H9 (cell line): ENCODE data around the gene CCDC34. TPM values are rescaled to one million over a fixed set of nuclear protein-coding genes. Genes with fewer than 3 reads are reported as not detected.
A peak's percentile ranks its signal among the peaks of the same experiment; 100 is the strongest.

Source experiments
- DNase-seq: peaks from one replicate; pipeline ENCODE4 v3.0.0-alpha.2; 2017
- H2AFZ ChIP-seq: one replicate; pipeline ENCODE4 v1.6.1; 2013; ENCODE audit warnings: mild to moderate bottlenecking, low read length, control low read depth, moderate library complexity
- H2AK5ac ChIP-seq: 2 replicates; pipeline ENCODE4 v1.6.1; 2013; ENCODE audit warnings: low read length, control low read depth, mixed read lengths; ENCODE audit not compliant: insufficient read length
- H2BK120ac ChIP-seq: one replicate; pipeline ENCODE4 v1.6.1; 2013; ENCODE audit warnings: low read depth, mild to moderate bottlenecking, low read length, control low read depth, inconsistent platforms; ENCODE audit not compliant: poor library complexity, severe bottlenecking
- H2BK12ac ChIP-seq: 2 replicates; pipeline ENCODE4 v1.6.1; 2013; ENCODE audit warnings: low read length, control low read depth, mixed read lengths, low read depth; ENCODE audit not compliant: insufficient read length
- H2BK15ac ChIP-seq: 2 replicates; pipeline ENCODE4 v1.6.1; 2013; ENCODE audit warnings: low read depth, low read length, control low read depth
- H2BK20ac ChIP-seq: one replicate; pipeline ENCODE4 v1.6.1; 2013; ENCODE audit warnings: low read depth, mild to moderate bottlenecking, low read length, control low read depth, inconsistent platforms; ENCODE audit not compliant: poor library complexity, severe bottlenecking
- H2BK5ac ChIP-seq: 2 replicates; pipeline ENCODE4 v1.6.1; 2013; ENCODE audit warnings: low read length, control low read depth, mixed read lengths; ENCODE audit not compliant: insufficient read length
- H3K14ac ChIP-seq: 2 replicates; pipeline ENCODE4 v1.6.1; 2013; ENCODE audit warnings: low read length, control low read depth; ENCODE audit not compliant: insufficient read depth
- H3K18ac ChIP-seq: 2 replicates; pipeline ENCODE4 v1.6.1; 2013; ENCODE audit warnings: low read depth, mild to moderate bottlenecking, mixed read lengths, low read length, control low read depth; ENCODE audit not compliant: insufficient read length
- H3K23ac ChIP-seq: 2 replicates; pipeline ENCODE4 v1.6.1; 2013; ENCODE audit warnings: low read length, control low read depth, mixed read lengths, low read depth; ENCODE audit not compliant: insufficient read length
- H3K23me2 ChIP-seq: 2 replicates; pipeline ENCODE4 v1.6.1; 2013; ENCODE audit warnings: low read depth, mild to moderate bottlenecking, mixed read lengths, low read length, control low read depth; ENCODE audit not compliant: insufficient read length, poor library complexity, severe bottlenecking
- H3K27ac ChIP-seq: 2 replicates; pipeline ENCODE4 v1.5.1; 2013; ENCODE audit warnings: low read length, control low read depth, mixed read lengths, low read depth; ENCODE audit not compliant: insufficient read length
- H3K27me3 ChIP-seq: 2 replicates; pipeline ENCODE4 v1.6.1; 2013; ENCODE audit warnings: low read length, control low read depth, inconsistent platforms; ENCODE audit not compliant: insufficient read depth
- H3K4ac ChIP-seq: 2 replicates; pipeline ENCODE4 v1.6.1; 2013; ENCODE audit warnings: low read depth, mild to moderate bottlenecking, control low read depth, inconsistent platforms, low read length, moderate library complexity
- H3K4me1 ChIP-seq: 2 replicates; pipeline ENCODE4 v1.6.1; 2013; ENCODE audit warnings: low read length, control low read depth, inconsistent platforms; ENCODE audit not compliant: insufficient read depth
- H3K4me2 ChIP-seq: 2 replicates; pipeline ENCODE4 v1.6.1; 2013; ENCODE audit warnings: low read length, control low read depth, mixed read lengths; ENCODE audit not compliant: insufficient read length, insufficient read depth
- H3K56ac ChIP-seq: 2 replicates; pipeline ENCODE4 v1.6.1; 2013; ENCODE audit warnings: low read depth, mild to moderate bottlenecking, mixed read lengths, low read length, control low read depth; ENCODE audit not compliant: insufficient read length
- H3K79me1 ChIP-seq: 2 replicates; pipeline ENCODE4 v1.6.1; 2013; ENCODE audit warnings: low read depth, mild to moderate bottlenecking, moderate library complexity, low read length, control low read depth, inconsistent platforms; ENCODE audit not compliant: insufficient read depth, poor library complexity, severe bottlenecking
- H3K79me2 ChIP-seq: 2 replicates; pipeline ENCODE4 v1.6.1; 2013; ENCODE audit warnings: low read length, control low read depth, inconsistent platforms; ENCODE audit not compliant: insufficient read depth
- H3K9ac ChIP-seq: 2 replicates; pipeline ENCODE4 v1.6.1; 2013; ENCODE audit warnings: low read length, control low read depth, mixed read lengths; ENCODE audit not compliant: insufficient read length; ENCODE audit errors: extremely low read depth
- H3K9me3 ChIP-seq: one replicate; pipeline ENCODE4 v1.6.1; 2013; ENCODE audit warnings: low read depth, low read length, inconsistent platforms; ENCODE audit not compliant: control insufficient read depth
- H3T11ph ChIP-seq: one replicate; pipeline ENCODE4 v1.6.1; 2013; ENCODE audit warnings: mild to moderate bottlenecking, low read length, control low read depth, inconsistent platforms
- H4K20me1 ChIP-seq: one replicate; pipeline ENCODE4 v1.6.1; 2013; ENCODE audit not compliant: control insufficient read depth, insufficient read length, insufficient read depth
- H4K5ac ChIP-seq: 2 replicates; pipeline ENCODE4 v1.6.1; 2013; ENCODE audit warnings: low read depth, mild to moderate bottlenecking, mixed read lengths, low read length, control low read depth; ENCODE audit not compliant: insufficient read length
- H4K8ac ChIP-seq: replicated peaks from 2 replicates; pipeline ENCODE4 v1.6.1; 2013; ENCODE audit warnings: low read length, control low read depth, mixed read lengths, low read depth; ENCODE audit not compliant: insufficient read length
- H4K91ac ChIP-seq: 2 replicates; pipeline ENCODE4 v1.6.1; 2013; ENCODE audit warnings: low read depth, mild to moderate bottlenecking, moderate library complexity, mixed read lengths, low read length, control low read depth; ENCODE audit not compliant: insufficient read length
- H3K27ac Mint-ChIP-seq, 3 experiments: 2 replicates in 2 of 3; 3 replicates in 1 of 3; pipeline ENCODE4 v1.8.0; 2020 to 2021; ENCODE audit warnings: mixed read lengths in 3 of 3, mild to moderate bottlenecking in 1 of 3, moderate library complexity in 1 of 3
- H3K27me3 Mint-ChIP-seq: 2 replicates; pipeline ENCODE4 v1.8.0; 2021; ENCODE audit warnings: low read depth, mild to moderate bottlenecking, moderate library complexity, mixed read lengths
- H3K36me3 Mint-ChIP-seq, 3 experiments: 2 replicates in 2 of 3; 3 replicates in 1 of 3; pipeline ENCODE4 v1.8.0; 2020 to 2021; ENCODE audit warnings: low read depth in 3 of 3, mixed read lengths in 3 of 3; ENCODE audit not compliant: insufficient read depth in 1 of 3
- H3K4me1 Mint-ChIP-seq, 2 experiments: 2 replicates each; pipeline ENCODE4 v1.8.0; 2020; ENCODE audit warnings: mixed read lengths in 2 of 2
- H3K4me3 Mint-ChIP-seq, 2 experiments: 2 replicates in 1 of 2; 3 replicates in 1 of 2; pipeline ENCODE4 v1.8.0; 2020 to 2021; ENCODE audit warnings: mild to moderate bottlenecking in 2 of 2, mixed read lengths in 2 of 2, moderate library complexity in 1 of 2
- H3K9me3 Mint-ChIP-seq, 2 experiments: 2 replicates in 1 of 2; 3 replicates in 1 of 2; pipeline ENCODE4 v1.8.0; 2020; ENCODE audit warnings: mild to moderate bottlenecking in 2 of 2, mixed read lengths in 2 of 2, moderate library complexity in 1 of 2
- WGBS: extraction: QIAGEN DNeasy Blood & Tissue Kit; methylation state at CpG from one replicate; pipeline ENCODE4 v1.1.7; 2013; ENCODE audit warnings: missing lambda C conversion rate, low lambda C conversion rate, mixed read lengths; ENCODE audit not compliant: insufficient read length; ENCODE audit errors: extremely low coverage; 5-methylcytosine and 5-hydroxymethylcytosine counted together
- total RNA-seq: library from RNA; stranded (reverse); gene quantifications from 2 replicates; pipeline ENCODE4 v1.2.1, GENCODE V29; 2021
- TF ChIP-seq, protein P1 (sequence below): fragments of 200-600 bp; sonication (generic); conservative IDR thresholded peaks from 3 replicates; pipeline ENCODE4 v1.8.0; 2021; ENCODE audit warnings: antibody characterized with exemption, mild to moderate bottlenecking

Gene CCDC34
- total RNA-seq, 1 experiment from 2014 or later = 25.2 TPM

DNA sequence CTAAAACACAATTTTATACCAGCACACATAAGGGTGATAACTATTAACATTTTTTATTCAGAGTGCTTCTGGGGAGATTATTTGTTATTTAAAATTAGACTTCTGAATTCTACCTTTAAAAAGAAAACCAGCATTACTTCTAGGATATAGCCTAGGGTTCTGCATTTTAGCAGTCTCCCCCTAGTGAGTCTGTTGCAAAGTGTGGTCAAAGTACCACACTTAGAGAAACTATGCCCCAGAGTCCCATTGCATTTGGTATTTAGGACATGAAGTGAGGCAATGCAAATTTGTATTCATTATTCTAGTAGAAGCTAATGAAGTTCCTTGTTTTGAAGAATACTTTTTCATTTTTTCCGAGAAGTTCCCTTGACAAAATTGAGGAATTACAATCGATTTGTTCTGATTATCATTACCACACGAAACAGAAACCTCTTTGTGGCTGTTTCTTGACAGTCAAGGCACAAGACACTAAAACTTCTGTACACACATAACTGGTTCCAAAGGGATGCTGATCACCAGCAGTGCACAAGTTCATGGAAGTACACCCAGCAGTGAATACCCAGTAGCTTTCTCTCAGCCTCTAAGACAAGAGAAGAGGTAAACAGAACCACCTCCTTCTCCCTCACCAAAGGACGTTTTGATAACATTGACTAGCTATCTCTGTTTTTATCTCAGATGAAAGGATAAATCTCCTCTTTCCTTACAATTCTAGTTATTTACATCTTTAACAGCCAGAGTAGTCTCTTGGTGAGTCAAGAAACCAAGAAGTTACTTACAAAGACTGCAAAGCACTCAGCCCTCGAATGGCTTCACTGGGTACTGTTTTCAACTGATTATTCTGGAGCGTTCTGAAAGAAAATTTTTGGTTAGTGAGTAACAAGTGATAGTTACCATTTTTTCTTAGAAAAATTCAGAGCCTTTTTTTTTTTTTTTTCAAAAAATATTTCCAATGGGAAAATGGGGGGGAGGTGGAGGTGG is 27.6 kb upstream of the CCDC34 start:
- no peak overlapping the region for H3K14ac ChIP-seq
- H3K23me2 ChIP-seq = no peaks in the 10 kb centered on the region
- H4K91ac ChIP-seq = no peak overlapping the region
- H3K9me3 ChIP-seq = no peaks in the 10 kb centered on the region
- Mint-ChIP-seq H3K4me1 (peaks cover 76 to 88% of the 10 kb centered on the region in 2 experiments), H3K4me3 (no peak overlapping the region), H3K27ac (peak overlapping the region; percentile 19 to 91 (median 81); a peak in 5 of 7 replicates), H3K27me3 (no peaks in the 10 kb centered on the region), H3K9me3 (no peaks in the 10 kb centered on the region), H3K36me3 (peaks cover 2 to 28% (median 8%) of the 10 kb centered on the region in 3 experiments; a peak in 6 of 7 replicates)
- H3K18ac ChIP-seq = no peak overlapping the region
- no peak overlapping the region for H2BK5ac ChIP-seq
- peaks cover 6% of the 10 kb centered on the region for H3K4me1 ChIP-seq
- no peak overlapping the region for H3T11ph ChIP-seq
- H2AFZ ChIP-seq = no peak overlapping the region
- no peak overlapping the region for H2BK20ac ChIP-seq
- H2BK120ac ChIP-seq = no peak overlapping the region
- H2BK15ac ChIP-seq = no peak overlapping the region
- no peak overlapping the region for H3K56ac ChIP-seq
- H3K27ac ChIP-seq = no peak overlapping the region
- WGBS = no CpG with 5 or more reads among the region's 6 CpGs
- TF ChIP-seq, protein P1, sequence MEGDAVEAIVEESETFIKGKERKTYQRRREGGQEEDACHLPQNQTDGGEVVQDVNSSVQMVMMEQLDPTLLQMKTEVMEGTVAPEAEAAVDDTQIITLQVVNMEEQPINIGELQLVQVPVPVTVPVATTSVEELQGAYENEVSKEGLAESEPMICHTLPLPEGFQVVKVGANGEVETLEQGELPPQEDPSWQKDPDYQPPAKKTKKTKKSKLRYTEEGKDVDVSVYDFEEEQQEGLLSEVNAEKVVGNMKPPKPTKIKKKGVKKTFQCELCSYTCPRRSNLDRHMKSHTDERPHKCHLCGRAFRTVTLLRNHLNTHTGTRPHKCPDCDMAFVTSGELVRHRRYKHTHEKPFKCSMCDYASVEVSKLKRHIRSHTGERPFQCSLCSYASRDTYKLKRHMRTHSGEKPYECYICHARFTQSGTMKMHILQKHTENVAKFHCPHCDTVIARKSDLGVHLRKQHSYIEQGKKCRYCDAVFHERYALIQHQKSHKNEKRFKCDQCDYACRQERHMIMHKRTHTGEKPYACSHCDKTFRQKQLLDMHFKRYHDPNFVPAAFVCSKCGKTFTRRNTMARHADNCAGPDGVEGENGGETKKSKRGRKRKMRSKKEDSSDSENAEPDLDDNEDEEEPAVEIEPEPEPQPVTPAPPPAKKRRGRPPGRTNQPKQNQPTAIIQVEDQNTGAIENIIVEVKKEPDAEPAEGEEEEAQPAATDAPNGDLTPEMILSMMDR = peak; percentile 53
- no peaks in the 10 kb centered on the region for H4K20me1 ChIP-seq
- no peak overlapping the region for H4K5ac ChIP-seq
- H3K4me2 ChIP-seq = no peak overlapping the region
- no peaks in the 10 kb centered on the region for H3K27me3 ChIP-seq
- no peaks in the 10 kb centered on the region for H3K79me1 ChIP-seq
- H3K79me2 ChIP-seq = no peaks in the 10 kb centered on the region
- no peak overlapping the region for H2BK12ac ChIP-seq
- no peak overlapping the region for H2AK5ac ChIP-seq
- H3K23ac ChIP-seq = no peak overlapping the region
- H4K8ac ChIP-seq = no peak overlapping the region
- no peak overlapping the region for H3K4ac ChIP-seq
- H3K9ac ChIP-seq = no peak overlapping the region
- DNase-seq = no peak
